H1 (cell line): Measurements from ENCODE around the gene RAB24.

Experiments
- ATF3 ChIP-seq: IDR thresholded peaks from 2 replicates; pipeline ENCODE4 v1.6.1; 2011; ENCODE audit warnings: low read depth, mild to moderate bottlenecking, low read length; ENCODE audit not compliant: insufficient read depth
- CHD2 ChIP-seq: IDR thresholded peaks from 2 replicates; pipeline ENCODE4 v1.6.1; 2012; ENCODE audit warnings: low read length, improper control_type of control experiment
- CTCF ChIP-seq, 3 experiments: IDR thresholded peaks; 1 replicate in 2 of 3; 2 replicates in 1 of 3; pipeline versions ENCODE4 v1.5.1 to v1.6.1; 2011; ENCODE audit warnings: low read length in 3 of 3, mild to moderate bottlenecking in 3 of 3, inconsistent platforms in 2 of 3, low read depth in 1 of 3, moderate library complexity in 1 of 3; ENCODE audit not compliant: insufficient read depth in 1 of 3; ENCODE audit errors: control extremely low read depth in 1 of 3
- EGR1 ChIP-seq: IDR thresholded peaks from 2 replicates; pipeline ENCODE4 v1.6.1; 2011; ENCODE audit warnings: low read depth, low read length, borderline replicate concordance
- EP300 ChIP-seq, 2 experiments: IDR thresholded peaks; 1 replicate in 1 of 2; 2 replicates in 1 of 2; pipeline ENCODE4 v1.6.1; 2011 to 2012; ENCODE audit warnings: low read depth in 2 of 2, low read length in 2 of 2, mild to moderate bottlenecking in 2 of 2, borderline replicate concordance in 1 of 2, inconsistent platforms in 1 of 2, moderate library complexity in 1 of 2
- GABPA ChIP-seq: IDR thresholded peaks from 2 replicates; pipeline ENCODE4 v1.6.1; 2011; ENCODE audit warnings: mild to moderate bottlenecking, low read length, moderate library complexity, borderline replicate concordance; ENCODE audit not compliant: insufficient read depth
- PHF8 ChIP-seq: fragments of 200-600 bp; sonication (generic); conservative IDR thresholded peaks from 2 replicates; pipeline ENCODE4 v1.7.1; 2012; ENCODE audit warnings: low read depth, mild to moderate bottlenecking, inconsistent platforms, low read length, moderate library complexity
- POLR2AphosphoS5 ChIP-seq: IDR thresholded peaks from 2 replicates; pipeline ENCODE4 v1.6.1; 2011; ENCODE audit warnings: low read depth, low read length
- SAP30 ChIP-seq: fragments of 300-600 bp; sonication (generic); IDR thresholded peaks from 2 replicates; pipeline ENCODE4 v1.7.1; 2012; ENCODE audit warnings: low read length, moderate library complexity, mild to moderate bottlenecking, inconsistent platforms; ENCODE audit not compliant: insufficient read depth, insufficient replicate concordance
- SRF ChIP-seq: IDR thresholded peaks from 2 replicates; pipeline ENCODE4 v1.6.1; 2011; ENCODE audit warnings: mild to moderate bottlenecking, low read depth, low read length, moderate library complexity
- TAF1 ChIP-seq: IDR thresholded peaks from 2 replicates; pipeline ENCODE4 v1.6.1; 2011; ENCODE audit warnings: mild to moderate bottlenecking, low read depth, low read length

DNA sequence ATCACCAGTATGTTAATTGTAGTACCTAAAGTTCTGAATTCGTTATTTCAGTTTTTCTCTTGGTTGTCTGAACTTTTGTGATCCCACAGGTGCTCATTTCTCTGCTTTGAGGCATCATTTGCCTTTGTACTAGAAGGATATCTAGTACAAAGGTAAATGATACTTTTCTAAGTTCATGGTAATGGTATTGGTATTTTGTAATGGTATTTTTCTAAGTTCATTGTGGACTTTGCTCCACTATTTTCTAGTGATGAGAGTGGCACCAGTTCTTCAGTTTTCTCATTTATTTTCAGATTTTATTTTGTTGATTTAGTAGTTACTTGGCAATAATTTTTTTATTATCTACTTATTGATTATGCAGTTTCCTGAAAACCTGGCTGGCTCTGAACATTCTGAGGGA is 42.0 kb downstream of the RAB24 start:
- TF ChIP-seq EGR1 (no peak), ATF3 (no peak), TAF1 (no peak), PHF8 (no peak), SAP30 (no peak), POLR2AphosphoS5 (no peak), CHD2 (no peak), EP300 (IDR thresholded peaks at IDR 0.05; ENCODE audit: borderline replicate concordance in 1 of 2, low read depth in 2 of 2, low read length in 2 of 2) (no peak), GABPA (no peak), SRF (no peak), CTCF (IDR thresholded peaks at IDR 0.05; ENCODE audit: control extremely low read depth in 1 of 3, insufficient read depth in 1 of 3, low read depth in 1 of 3, low read length in 3 of 3) (no peak)
